LoVo (cell line): ENCODE measurements around the gene LRRC10.

Experiments used
- DNase-seq: peaks from one replicate; pipeline ENCODE4 v3.0.0-alpha.2; 2016; ENCODE audit warnings: low spot score

The LRRC10 gene

DNA sequence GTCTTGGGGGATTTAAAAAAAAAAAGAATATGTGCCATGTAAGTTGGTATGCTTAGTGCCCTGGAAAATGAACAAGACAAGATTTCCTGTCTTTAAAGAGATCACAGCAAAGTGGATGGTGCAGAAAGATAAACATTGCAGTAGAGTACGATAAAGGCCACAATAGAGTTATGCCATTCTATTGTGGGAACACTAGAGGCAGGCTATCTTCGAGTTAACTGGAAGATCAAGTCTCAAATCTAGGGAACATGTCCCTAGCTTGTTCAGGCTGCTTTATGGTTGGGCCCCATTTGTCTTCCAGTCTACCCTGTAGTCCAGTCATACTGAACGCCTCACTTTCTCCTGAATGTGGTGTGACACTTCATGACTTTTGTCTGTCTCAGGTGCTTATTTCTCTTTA is 44.1 kb downstream of the LRRC10 start:
- no peak for DNase-seq

DNA sequence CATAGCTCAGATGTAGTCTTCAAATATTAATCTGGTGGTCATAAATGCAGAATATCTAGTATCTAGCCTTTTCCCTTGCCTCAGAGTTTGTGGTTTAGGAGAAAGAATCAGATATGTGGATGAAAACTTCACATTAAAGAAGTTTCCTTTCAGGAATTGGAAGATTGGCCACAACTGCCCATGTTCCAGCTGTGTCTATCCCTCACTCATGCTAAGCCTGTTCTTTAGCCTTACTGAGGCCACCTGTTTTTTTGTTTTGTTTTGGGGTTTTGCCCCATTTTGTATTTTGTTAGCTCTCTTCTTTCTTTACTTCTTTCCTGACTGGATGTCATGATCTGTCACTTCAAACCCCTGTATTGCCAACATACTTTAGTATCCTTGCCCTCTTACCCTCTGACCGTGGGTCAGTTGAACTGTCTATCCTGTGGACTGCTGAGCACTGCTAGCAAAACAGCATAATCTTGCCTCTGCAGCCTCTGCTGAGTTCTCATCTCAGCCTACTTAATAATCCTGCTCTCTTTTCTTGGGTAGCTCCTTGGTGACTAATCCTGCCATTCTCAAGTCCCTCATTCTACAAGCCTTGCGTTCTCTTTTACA is 47.4 kb downstream of the LRRC10 start:
- DNase-seq = no peak
